SU-DHL-6 (cell line): Measurements from ENCODE around the gene SLC4A8.

Source experiments
- EZH2phosphoT487 ChIP-seq: fragments of 200-600 bp; sonication (generic), shearing (Covaris generic); conservative IDR thresholded peaks from 2 replicates; pipeline ENCODE4 v1.6.1; 2018; ENCODE audit warnings: mild to moderate bottlenecking, antibody characterized with exemption, low read length, moderate library complexity, mixed read lengths
- TF ChIP-seq, protein P1 (sequence below): fragments of 200-600 bp; sonication (generic); IDR thresholded peaks from one replicate; pipeline ENCODE4 v1.5.1; 2017; ENCODE audit warnings: antibody characterized with exemption, mild to moderate bottlenecking, low read length, moderate library complexity; ENCODE audit not compliant: insufficient read depth, poor library complexity, severe bottlenecking

DNA sequence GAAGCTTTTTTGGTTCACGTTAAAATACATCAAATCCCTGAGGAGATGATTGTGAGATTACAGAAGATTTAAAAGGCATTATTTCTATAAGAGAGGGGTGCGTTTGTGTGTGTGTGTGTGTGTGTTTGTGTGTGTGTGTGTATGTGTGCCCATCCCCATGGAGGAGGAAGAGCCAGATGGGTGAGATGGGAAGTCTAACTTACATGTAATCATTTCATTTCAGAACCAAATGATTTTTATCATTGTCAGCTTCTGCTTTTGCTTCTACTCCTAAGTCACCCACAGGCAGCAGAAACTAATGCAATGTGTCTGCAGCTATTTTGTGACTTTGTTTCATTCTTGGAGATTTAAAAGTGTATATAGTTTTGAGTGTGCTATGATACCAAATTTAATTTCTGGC is 68.7 kb downstream of the SLC4A8 start:
- TF ChIP-seq, protein P1, sequence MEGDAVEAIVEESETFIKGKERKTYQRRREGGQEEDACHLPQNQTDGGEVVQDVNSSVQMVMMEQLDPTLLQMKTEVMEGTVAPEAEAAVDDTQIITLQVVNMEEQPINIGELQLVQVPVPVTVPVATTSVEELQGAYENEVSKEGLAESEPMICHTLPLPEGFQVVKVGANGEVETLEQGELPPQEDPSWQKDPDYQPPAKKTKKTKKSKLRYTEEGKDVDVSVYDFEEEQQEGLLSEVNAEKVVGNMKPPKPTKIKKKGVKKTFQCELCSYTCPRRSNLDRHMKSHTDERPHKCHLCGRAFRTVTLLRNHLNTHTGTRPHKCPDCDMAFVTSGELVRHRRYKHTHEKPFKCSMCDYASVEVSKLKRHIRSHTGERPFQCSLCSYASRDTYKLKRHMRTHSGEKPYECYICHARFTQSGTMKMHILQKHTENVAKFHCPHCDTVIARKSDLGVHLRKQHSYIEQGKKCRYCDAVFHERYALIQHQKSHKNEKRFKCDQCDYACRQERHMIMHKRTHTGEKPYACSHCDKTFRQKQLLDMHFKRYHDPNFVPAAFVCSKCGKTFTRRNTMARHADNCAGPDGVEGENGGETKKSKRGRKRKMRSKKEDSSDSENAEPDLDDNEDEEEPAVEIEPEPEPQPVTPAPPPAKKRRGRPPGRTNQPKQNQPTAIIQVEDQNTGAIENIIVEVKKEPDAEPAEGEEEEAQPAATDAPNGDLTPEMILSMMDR = no peak
- TF ChIP-seq EZH2phosphoT487 = no peak
